Naive thymus-derived CD4-positive, alpha-beta T cell (primary cell): ENCODE results near the gene PNMA8B. TPM values are rescaled to one million over a fixed set of nuclear protein-coding genes. Genes with fewer than 3 reads are reported as not detected.

Experiments used
- ATAC-seq: fragments of 150-1000 bp; cut with Tn5 transposase; 2 replicates; pipeline ENCODE4 v1.10.0; 2021; ENCODE audit warnings: mild to moderate bottlenecking, moderate library complexity
- CTCF ChIA-PET: fragments of 350-600 bp; sonication (Branson Sonifier 250); formaldehyde crosslinking; loops from one replicate; lab custom pipeline; 2021; ENCODE audit warnings: antibody characterized with exemption; lab: Charles Lee
- POLR2A ChIA-PET: fragments of 350-600 bp; sonication (Branson Sonifier 250); formaldehyde crosslinking; loops from one replicate; lab custom pipeline; 2021; ENCODE audit warnings: antibody characterized with exemption, inconsistent platforms; lab: Charles Lee
- DNase-seq, 9 donors: peaks; one replicate each; pipeline versions ENCODE4 v3.0.0 to v3.0.0-alpha.2; 2020 to 2022; ENCODE audit warnings: mixed read lengths in 1 of 9
- H3K27ac ChIP-seq: one replicate; pipeline ENCODE4 v1.7.0; 2013; ENCODE audit warnings: mild to moderate bottlenecking, low read depth, low read length, moderate library complexity
- H3K27me3 ChIP-seq, 2 donors: one replicate each; pipeline ENCODE4 v1.7.0; 2013; ENCODE audit warnings: low read length in 2 of 2, mild to moderate bottlenecking in 2 of 2, moderate library complexity in 2 of 2; ENCODE audit not compliant: control insufficient read depth in 2 of 2, insufficient read depth in 2 of 2
- H3K36me3 ChIP-seq, 3 experiments: 1 replicate in 2 of 3; 2 replicates in 1 of 3; pipeline ENCODE4 v1.7.0; 2013; ENCODE audit warnings: low read length in 3 of 3, mild to moderate bottlenecking in 3 of 3, moderate library complexity in 1 of 3; ENCODE audit not compliant: insufficient read depth in 3 of 3, control insufficient read depth in 2 of 3
- H3K4me1 ChIP-seq, 2 donors: one replicate each; pipeline ENCODE4 v1.7.0; 2013; ENCODE audit warnings: low read length in 2 of 2, mild to moderate bottlenecking in 2 of 2, moderate library complexity in 1 of 2; ENCODE audit not compliant: control insufficient read depth in 2 of 2, insufficient read depth in 2 of 2
- H3K4me3 ChIP-seq: 2 replicates; pipeline ENCODE4 v1.7.0; 2013; ENCODE audit warnings: mild to moderate bottlenecking, low read length
- H3K9me3 ChIP-seq, 3 experiments: 1 replicate in 2 of 3; 2 replicates in 1 of 3; pipeline ENCODE4 v1.7.0; 2013; ENCODE audit warnings: low read length in 3 of 3; ENCODE audit not compliant: control insufficient read depth in 2 of 3
- H3K27ac Mint-ChIP-seq, 9 donors: one replicate each; pipeline ENCODE4 v1.8.0; 2020 to 2022; ENCODE audit warnings: mixed read lengths in 9 of 9, mild to moderate bottlenecking in 8 of 9, moderate library complexity in 5 of 9, inconsistent platforms in 2 of 9
- H3K27me3 Mint-ChIP-seq, 5 donors: one replicate each; pipeline ENCODE4 v1.8.0; 2021 to 2022; ENCODE audit warnings: mixed read lengths in 5 of 5, mild to moderate bottlenecking in 1 of 5
- H3K36me3 Mint-ChIP-seq, 5 donors: one replicate each; pipeline ENCODE4 v1.8.0; 2020 to 2022; ENCODE audit warnings: mixed read lengths in 5 of 5, mild to moderate bottlenecking in 3 of 5, inconsistent platforms in 1 of 5
- H3K4me1 Mint-ChIP-seq, 7 donors: one replicate each; pipeline ENCODE4 v1.8.0; 2020 to 2022; ENCODE audit warnings: mixed read lengths in 7 of 7, mild to moderate bottlenecking in 3 of 7, inconsistent platforms in 1 of 7
- H3K4me3 Mint-ChIP-seq, 10 donors: one replicate each; pipeline ENCODE4 v1.8.0; 2020 to 2022; ENCODE audit warnings: mild to moderate bottlenecking in 10 of 10, mixed read lengths in 10 of 10, moderate library complexity in 6 of 10, inconsistent platforms in 2 of 10
- H3K9me3 Mint-ChIP-seq, 11 donors: one replicate each; pipeline ENCODE4 v1.8.0; 2020 to 2022; ENCODE audit warnings: mixed read lengths in 11 of 11, mild to moderate bottlenecking in 4 of 11, inconsistent platforms in 1 of 11, moderate library complexity in 1 of 11
- intact Hi-C, 2 donors: fragments of 100-400 bp; cut with micrococcal nuclease; formaldehyde crosslinking; loops; one replicate each; pipeline ENCODE4 v1.15.1; 2023
- polyA plus RNA-seq, 2 donors: library from polyadenylated mRNA; unstranded; fragments of 300-500 nt; fragmentation: Illumina TruSeq; gene quantifications; one replicate each; pipeline ENCODE4 v1.2.3, GENCODE V29; 2021
- total RNA-seq, 6 experiments: library from RNA in 5 of 6; stranded (reverse) in 5 of 6; gene quantifications; 1 replicate in 5 of 6; 2 replicates in 1 of 6; pipeline ENCODE4 v1.2.3 and lab custom pipeline; 2021 to 2026

The PNMA8B gene
- total and polyA plus RNA-seq, 7 experiments from 2014 or later: 0.24 to 2.3 (median 1.4) TPM; not detected in 1

DNA sequence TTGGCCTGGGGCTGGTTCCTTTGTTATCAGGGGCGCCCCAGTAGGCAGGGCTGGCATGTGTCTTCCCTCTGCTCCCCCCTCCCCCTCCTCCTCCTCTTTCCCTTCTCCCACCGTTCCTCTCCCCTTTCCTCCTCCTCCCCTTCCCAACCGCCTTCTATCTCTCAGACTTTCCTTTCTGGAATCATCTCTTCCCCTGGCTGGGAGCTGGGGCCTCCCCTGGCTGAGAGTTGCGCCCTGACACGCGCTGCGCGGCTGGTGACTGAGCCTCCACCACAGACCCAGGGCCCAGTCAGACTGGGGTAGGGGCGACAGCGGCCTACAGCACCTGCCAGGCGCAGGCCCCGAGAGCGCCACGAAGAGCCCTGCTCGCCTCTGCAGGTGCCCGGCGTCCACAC, 2.8 kb downstream of the PNMA8B start:
- Histone ChIP-seq H3K36me3 (no peaks in the 10 kb centered on the region), H3K27ac (peak overlapping the region; percentile 60), H3K9me3 (no peaks in the 10 kb centered on the region), H3K4me1 (peaks cover 0 to 18% of the 10 kb centered on the region in 2 donors), H3K27me3 (peaks cover 0 to 25% of the 10 kb centered on the region in 2 donors), H3K4me3 (peak overlapping the region; percentile 37)
- ATAC-seq (peak; percentile 14), DNase-seq (no peak)
- CTCF ChIA-PET: no interaction called here
- H3K27me3 Mint-ChIP-seq: peaks cover 49 to 84% (median 61%) of the 10 kb centered on the region in 5 donors
- POLR2A ChIA-PET: interaction anchor here (0.5 kb wide), 1 partner anchor 891 kb away, joined by 3 read pairs; no protein-coding TSS in a partner anchor
- H3K4me1 Mint-ChIP-seq: peaks cover 17 to 50% (median 37%) of the 10 kb centered on the region in 7 donors
- peaks cover 0 to 4% (median 0%) of the 10 kb centered on the region in 11 donors for H3K9me3 Mint-ChIP-seq
- H3K27ac Mint-ChIP-seq: peak overlapping the region in 3 of 9 donors; percentile 41 to 71 (median 71)
- intact Hi-C loops: no loop called here
- peak overlapping the region in 9 of 10 donors; percentile 38 to 96 (median 82) for H3K4me3 Mint-ChIP-seq
- no peaks in the 10 kb centered on the region for H3K36me3 Mint-ChIP-seq

DNA sequence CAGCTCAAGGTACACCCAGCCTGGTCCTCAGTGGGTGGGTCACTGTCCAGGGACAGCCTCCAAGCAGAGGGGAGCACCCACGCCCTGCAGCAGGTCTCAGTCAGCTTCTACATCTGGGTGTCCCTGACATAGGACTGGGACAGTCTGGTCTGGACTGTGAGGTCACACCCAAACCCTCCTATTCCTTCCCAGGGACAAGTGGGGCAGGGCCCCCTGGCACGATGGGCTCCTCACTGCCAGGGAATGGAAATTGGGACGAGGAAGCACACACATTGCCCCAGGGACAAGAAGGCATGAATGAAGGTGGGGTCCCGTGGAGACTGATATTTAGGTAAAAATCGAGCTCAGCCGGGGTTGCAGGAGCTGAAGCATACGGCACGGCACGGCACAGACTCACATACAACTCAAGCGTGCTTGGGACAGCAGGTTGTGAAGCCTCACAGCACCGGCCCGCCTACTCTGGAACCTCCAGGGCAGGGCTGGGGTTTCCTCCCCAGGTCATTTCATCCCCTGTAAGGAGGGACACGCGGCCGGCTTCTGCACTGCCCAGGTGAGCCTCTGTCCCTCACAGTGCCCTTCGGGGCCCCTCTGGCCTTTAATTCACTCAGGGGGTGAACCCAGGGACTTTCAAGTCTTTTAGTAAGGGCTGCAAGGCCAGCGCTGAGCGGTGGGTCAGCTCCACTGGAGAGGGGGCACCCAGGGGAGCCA, 3.5 kb downstream of the PNMA8B start:
- H3K4me3 ChIP-seq: no peak overlapping the region
- CTCF ChIA-PET: interaction anchor here (0.8 to 1.0 kb wide), 2 partner anchors 20 to 24 kb away, joined by 3 to 4 read pairs; no protein-coding TSS in a partner anchor
- peaks cover 3 to 22% of the 10 kb centered on the region in 2 donors for H3K4me1 ChIP-seq
- DNase-seq: no peak
- H3K27ac ChIP-seq: no peak overlapping the region
- H3K36me3 ChIP-seq: no peaks in the 10 kb centered on the region
- H3K9me3 ChIP-seq: no peaks in the 10 kb centered on the region
- ATAC-seq: no peak
- Mint-ChIP-seq H3K9me3 (peaks cover 0 to 4% (median 0%) of the 10 kb centered on the region in 11 donors), H3K4me3 (peak overlapping the region in 8 of 10 donors; percentile 19 to 96 (median 81)), H3K36me3 (no peaks in the 10 kb centered on the region), H3K4me1 (peaks cover 18 to 56% (median 42%) of the 10 kb centered on the region in 7 donors), H3K27ac (peak overlapping the region in 2 of 9 donors; percentile 48 to 86), H3K27me3 (peaks cover 49 to 90% (median 64%) of the 10 kb centered on the region in 5 donors)
- intact Hi-C loops: no loop called here
- POLR2A ChIA-PET: interaction anchor here (0.7 to 1.0 kb wide), 2 partner anchors 24 to 31 kb away, joined by 3 read pairs; no protein-coding TSS in a partner anchor
- peaks cover 5 to 31% of the 10 kb centered on the region in 2 donors for H3K27me3 ChIP-seq

DNA sequence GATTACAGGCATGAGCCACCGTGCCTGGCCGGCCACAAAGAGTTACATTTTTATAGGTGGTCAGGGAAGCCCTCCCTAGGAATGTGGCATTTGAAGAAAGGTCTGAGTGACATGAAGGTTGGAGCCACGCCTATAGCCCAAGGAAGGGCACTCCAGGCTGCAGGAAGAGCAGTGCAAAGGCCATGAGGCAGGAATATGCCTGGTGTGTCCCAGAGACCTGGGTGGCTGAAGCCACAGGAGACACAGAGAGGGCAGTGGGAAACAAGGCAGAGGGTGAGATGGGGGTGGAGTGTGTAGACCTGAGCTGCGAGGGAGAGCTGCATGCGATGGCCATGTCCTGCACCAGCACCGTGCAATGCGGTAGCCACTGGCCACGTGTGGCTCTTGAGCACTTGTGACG, 4.9 kb downstream of the PNMA8B start:
- intact Hi-C loops: no loop called here
- peaks cover 3 to 22% of the 10 kb centered on the region in 2 donors for H3K4me1 ChIP-seq
- H3K27ac Mint-ChIP-seq: no peak overlapping the region

DNA sequence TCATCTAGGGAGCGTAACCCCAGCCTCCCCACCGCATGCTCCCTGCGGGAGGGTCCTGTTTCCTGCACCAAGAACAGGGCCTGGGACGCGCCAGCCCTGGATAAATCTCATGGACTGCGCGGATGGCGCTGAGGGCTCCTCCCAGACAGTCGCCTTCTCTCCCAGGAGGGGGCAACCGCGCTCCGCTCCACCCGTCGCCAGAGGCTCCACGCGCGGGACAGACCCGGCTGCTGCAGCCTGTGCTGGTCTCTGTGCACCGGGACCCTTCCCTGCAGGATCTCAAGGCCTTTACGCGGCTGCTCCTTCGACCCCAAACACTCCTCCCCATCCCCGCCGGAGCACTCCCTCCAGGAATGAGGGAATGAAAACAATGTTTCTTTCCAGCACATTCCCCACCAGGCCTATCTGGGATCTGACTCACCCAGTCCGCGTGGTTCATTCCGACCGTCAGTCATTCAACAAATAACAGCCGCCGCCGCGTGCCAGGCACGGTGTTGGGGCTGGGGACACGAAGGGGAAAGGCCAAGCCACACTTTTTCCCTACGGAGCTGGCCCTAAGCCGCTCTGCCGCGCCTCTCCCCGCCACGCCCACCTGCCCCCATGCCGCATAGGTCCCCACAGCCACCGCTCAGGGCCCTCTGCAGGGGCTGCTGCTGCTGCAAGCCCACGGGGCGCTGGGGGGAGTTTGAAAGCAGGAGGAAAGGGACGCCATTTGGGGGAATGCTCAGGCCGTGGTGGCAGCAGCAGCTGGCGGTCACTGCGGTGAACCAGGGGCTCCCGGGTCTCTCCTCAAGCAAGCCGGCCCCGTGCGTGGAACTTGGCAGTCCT, 6.0 kb downstream of the PNMA8B start:
- peak overlapping the region in 5 of 10 donors; percentile 41 to 63 (median 54) for H3K4me3 Mint-ChIP-seq
- Histone ChIP-seq H3K27ac (no peak overlapping the region), H3K27me3 (peaks cover 5 to 34% of the 10 kb centered on the region in 2 donors), H3K36me3 (no peaks in the 10 kb centered on the region), H3K4me1 (peaks cover 3 to 22% of the 10 kb centered on the region in 2 donors), H3K4me3 (no peak overlapping the region), H3K9me3 (no peaks in the 10 kb centered on the region)
- ATAC-seq: no peak
- ChIA-PET CTCF (interaction anchor here (0.6 to 3.9 kb wide), 7 partner anchors 26 to 333 kb away, joined by 3 to 25 read pairs (median 3); no protein-coding TSS in a partner anchor), POLR2A (interaction anchor here (0.8 kb wide), 1 partner anchor 1744 kb away, joined by 3 read pairs; no protein-coding TSS in a partner anchor)
- intact Hi-C loops: loop anchor here (1.0 to 5.0 kb wide), 5 partner anchors 23 to 412 kb away; partner anchors contain the start of gene PPP5C (in 1 of the 2)
- H3K27ac Mint-ChIP-seq: peak overlapping the region in 1 of 9 donors; percentile 52
- H3K27me3 Mint-ChIP-seq: peaks cover 66 to 86% (median 72%) of the 10 kb centered on the region in 5 donors
- H3K4me1 Mint-ChIP-seq: peaks cover 18 to 60% (median 43%) of the 10 kb centered on the region in 7 donors
- peaks cover 0 to 4% (median 0%) of the 10 kb centered on the region in 11 donors for H3K9me3 Mint-ChIP-seq
- H3K36me3 Mint-ChIP-seq: no peaks in the 10 kb centered on the region
- no peak for DNase-seq

More for the DNA sequence above, 4.9 kb downstream of the PNMA8B start:
- H3K4me3 ChIP-seq: no peak overlapping the region
- H3K9me3 Mint-ChIP-seq: peaks cover 0 to 4% (median 0%) of the 10 kb centered on the region in 11 donors
- peaks cover 18 to 62% (median 46%) of the 10 kb centered on the region in 7 donors for H3K4me1 Mint-ChIP-seq
- H3K4me3 Mint-ChIP-seq: peak overlapping the region in 4 of 10 donors; percentile 1 to 84 (median 51)
- POLR2A ChIA-PET: interaction anchor here (0.6 kb wide), 1 partner anchor 992 kb away, joined by 4 read pairs; no protein-coding TSS in a partner anchor
- no peak for DNase-seq
- ATAC-seq: no peak
- CTCF ChIA-PET: interaction anchor here (0.5 to 3.9 kb wide), 7 partner anchors 16 to 257 kb away, joined by 3 to 25 read pairs (median 4); no protein-coding TSS in a partner anchor
- peaks cover 5 to 34% of the 10 kb centered on the region in 2 donors for H3K27me3 ChIP-seq
- no peaks in the 10 kb centered on the region for H3K36me3 Mint-ChIP-seq
- no peaks in the 10 kb centered on the region for H3K36me3 ChIP-seq
- no peaks in the 10 kb centered on the region for H3K9me3 ChIP-seq
- peaks cover 59 to 86% (median 73%) of the 10 kb centered on the region in 5 donors for H3K27me3 Mint-ChIP-seq
- no peak overlapping the region for H3K27ac ChIP-seq

DNA sequence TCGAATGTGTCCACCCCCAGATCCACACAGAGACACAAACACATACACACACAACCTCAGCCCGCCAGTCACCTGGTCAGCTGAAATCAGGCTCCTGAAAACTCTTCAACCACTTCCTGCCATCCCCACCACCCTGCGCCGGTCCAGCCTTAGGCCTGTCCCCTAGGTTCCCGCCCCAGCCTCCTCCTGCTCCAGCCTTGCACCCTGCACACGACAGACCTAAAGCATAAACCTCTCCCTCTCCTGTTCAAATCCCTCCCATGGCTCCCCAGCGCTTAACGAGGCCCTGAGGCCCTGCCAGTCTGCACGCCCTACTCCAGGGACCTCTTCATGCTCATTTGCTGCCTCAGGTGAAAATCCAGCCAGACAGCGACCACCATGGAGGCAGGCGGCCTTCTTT, 7.1 kb downstream of the PNMA8B start:
- Histone ChIP-seq H3K27ac (no peak overlapping the region), H3K9me3 (no peaks in the 10 kb centered on the region), H3K4me3 (no peak overlapping the region), H3K4me1 (peaks cover 3 to 22% of the 10 kb centered on the region in 2 donors), H3K27me3 (peaks cover 5 to 34% of the 10 kb centered on the region in 2 donors), H3K36me3 (no peaks in the 10 kb centered on the region)
- H3K4me1 Mint-ChIP-seq: peaks cover 12 to 50% (median 35%) of the 10 kb centered on the region in 7 donors
- H3K27me3 Mint-ChIP-seq: peaks cover 60 to 85% (median 73%) of the 10 kb centered on the region in 5 donors
- H3K9me3 Mint-ChIP-seq: peaks cover 0 to 4% (median 0%) of the 10 kb centered on the region in 11 donors
- DNase-seq (no peak), ATAC-seq (no peak)
- intact Hi-C loops: loop anchor here (1.0 to 5.0 kb wide), 5 partner anchors 24 to 411 kb away; partner anchors contain the start of gene PPP5C (in 1 of the 2)
- CTCF ChIA-PET: interaction anchor here (0.7 to 3.9 kb wide), 6 partner anchors 10 to 334 kb away, joined by 3 to 25 read pairs (median 6); no protein-coding TSS in a partner anchor
- H3K36me3 Mint-ChIP-seq: no peaks in the 10 kb centered on the region
- H3K27ac Mint-ChIP-seq: peak overlapping the region in 1 of 9 donors; percentile 35
- peak overlapping the region in 6 of 10 donors; percentile 4 to 65 (median 46) for H3K4me3 Mint-ChIP-seq
- POLR2A ChIA-PET: no interaction called here
